K562 (cell line): ENCODE measurements around the gene ALG8. TPM values are rescaled to one million over a fixed set of nuclear protein-coding genes. Genes with fewer than 3 reads are reported as not detected.
A peak's percentile ranks its signal among the peaks of the same experiment; 100 is the strongest.

ENCODE experiments used
- ESRRB ChIP-seq: fragments of 250-450 bp; sonication (Bioruptor Pico); IDR thresholded peaks from 2 replicates; pipeline ENCODE4 v1.5.0; 2020; ENCODE audit warnings: mild to moderate bottlenecking, moderate library complexity, borderline replicate concordance
- ETV1 ChIP-seq: fragments of 450-650 bp; conservative IDR thresholded peaks from 2 replicates; pipeline ENCODE4 v1.6.1; 2016; ENCODE audit warnings: missing genetic modification characterization, control low read depth, low read depth, missing compliant biosample characterization
- FOXP1 ChIP-seq: sonication (generic); formaldehyde crosslinking; IDR thresholded peaks from 2 replicates; pipeline ENCODE4 v1.8.0; 2022; ENCODE audit warnings: mild to moderate bottlenecking, missing genetic modification reagents
- GABPA ChIP-seq: fragments of 200-800 bp; sonication (Bioruptor generic); conservative IDR thresholded peaks from 2 replicates; pipeline ENCODE4 v1.6.1; 2016; ENCODE audit warnings: low read depth, missing genetic modification characterization, missing compliant biosample characterization
- MYC ChIP-seq, 2 experiments: fragments of 250-450 bp in 1 of 2; sonication (Bioruptor Pico) in 1 of 2; IDR thresholded peaks; 2 replicates each; pipeline versions ENCODE4 v1.5.1 to v1.6.1; 2012 to 2021; ENCODE audit warnings: low read depth in 2 of 2, borderline replicate concordance in 1 of 2, improper control_type of control experiment in 1 of 2, low read length in 1 of 2, mild to moderate bottlenecking in 1 of 2, moderate library complexity in 1 of 2
- NEUROD1 ChIP-seq: fragments of 150-350 bp; IDR thresholded peaks from 2 replicates; pipeline ENCODE4 v1.6.1; 2014; ENCODE audit warnings: borderline replicate concordance, low read length, low read depth; ENCODE audit not compliant: partially characterized antibody
- PCBP1 ChIP-seq: fragments of 200-400 bp; formaldehyde crosslinking; IDR thresholded peaks from 2 replicates; pipeline ENCODE4 v1.6.1; 2018; ENCODE audit warnings: mild to moderate bottlenecking, low read depth, low read length; ENCODE audit not compliant: poor library complexity, severe bottlenecking
- PHB2 ChIP-seq: fragments of 450-650 bp; IDR thresholded peaks from 2 replicates; pipeline ENCODE4 v1.6.1; 2017; ENCODE audit warnings: low read depth
- PRMT5 ChIP-seq: sonication (generic); formaldehyde crosslinking; IDR thresholded peaks from 2 replicates; pipeline ENCODE4 v1.5.0; 2020; ENCODE audit warnings: missing genetic modification reagents
- ZBTB11 ChIP-seq, 3 experiments: fragments of 200-800 bp in 1 of 3; fragments of 250-450 bp in 1 of 3; fragments of 450-650 bp in 1 of 3; sonication (Bioruptor Pico) in 1 of 3; sonication (Bioruptor generic) in 1 of 3; formaldehyde crosslinking in 1 of 3; IDR thresholded peaks; 2 replicates each; pipeline versions ENCODE4 v1.6.1 to v1.8.0; 2016 to 2022; ENCODE audit warnings: mild to moderate bottlenecking in 2 of 3, missing genetic modification characterization in 2 of 3, missing compliant biosample characterization in 1 of 3, moderate library complexity in 1 of 3
- ZNF124 ChIP-seq: sonication (generic); formaldehyde crosslinking; IDR thresholded peaks from 2 replicates; pipeline ENCODE4 v1.8.1; 2022; ENCODE audit warnings: missing genetic modification reagents
- ZNF395 ChIP-seq: fragments of 200-800 bp; sonication (Bioruptor generic); IDR thresholded peaks from 2 replicates; pipeline ENCODE4 v1.6.1; 2017; ENCODE audit warnings: missing genetic modification characterization, missing compliant biosample characterization
- ZNF518B ChIP-seq: fragments of 250-450 bp; sonication (Bioruptor Pico); IDR thresholded peaks from 2 replicates; pipeline ENCODE4 v1.5.0; 2021; ENCODE audit warnings: mild to moderate bottlenecking, moderate library complexity
- ZNF696 ChIP-seq: fragments of 250-450 bp; sonication (Bioruptor Pico); conservative IDR thresholded peaks from 2 replicates; pipeline ENCODE4 v1.4.0; 2020; ENCODE audit warnings: mild to moderate bottlenecking, moderate library complexity
- ZNF75A ChIP-seq: fragments of 450-650 bp; formaldehyde crosslinking; IDR thresholded peaks from 2 replicates; pipeline ENCODE4 v1.4.0; 2020; ENCODE audit warnings: mild to moderate bottlenecking
- polyA plus RNA-seq, 8 experiments: library from polyadenylated mRNA; depleted of rRNA in 4 of 8; stranded (reverse) in 5 of 8; unstranded in 3 of 8; fragments of >200 nt; fragmentation: Nextera tagmentation in 2 of 8; fragmentation: Illumina TruSeq in 1 of 8; extraction: Ambion mirVana in 2 of 8; extraction: Trizol in 1 of 8; gene quantifications; 2 replicates each; pipeline versions ENCODE4 v1.2.1 to v1.2.3, GENCODE V29; 2011 to 2014; ENCODE audit warnings: inconsistent platforms in 1 of 8, missing spikeins in 1 of 8
- total RNA-seq, 7 experiments: library from RNA; depleted of rRNA in 6 of 7; stranded (reverse); fragments of >200 nt in 6 of 7; fragmentation: Illumina TruSeq in 2 of 7; extraction: Trizol in 2 of 7; gene quantifications; 2 replicates each; pipeline versions ENCODE4 v1.2.1 to v1.2.3, GENCODE V29; 2011 to 2021; ENCODE audit warnings: low replicate concordance in 1 of 7
- TF ChIP-seq, protein P1 (sequence below): IDR thresholded peaks from 2 replicates; pipeline ENCODE4 v1.6.1; 2011; ENCODE audit not compliant: insufficient read length; ENCODE audit errors: extremely low read depth

ALG8 gene
- total and polyA plus RNA-seq, 9 of the 15 experiments (the other 6 are each of a cell fraction or from before 2014, with no cell fraction given), result 59.3 to 189 (median 106) TPM

GRCh38 chr11:78080084-78080817, 59.2 kb downstream of the ALG8 start (continued):
- TF ChIP-seq ZNF395 (CRISPR knock-in tag) (peak; percentile 10; the same call in 1 of the 2 replicates), FOXP1 (CRISPR knock-in tag) (no peak), GABPA (tag) (peak; percentile 57), PCBP1 (no peak), PHB2 (no peak), NEUROD1 (no peak), ZNF75A (CRISPR knock-in tag) (no peak), ZNF124 (no peak), PRMT5 (CRISPR knock-in tag) (no peak), ZNF696 (CRISPR knock-in tag) (no peak), ZNF518B (no peak), ESRRB (CRISPR knock-in tag) (no peak), MYC (IDR thresholded peaks at IDR 0.05; ENCODE audit: low read depth, low read length) (no peak; the same call in 1 of the 2 replicates), MYC (CRISPR knock-in tag; IDR thresholded peaks at IDR 0.05; ENCODE audit: borderline replicate concordance, low read depth) (no peak), ETV1 (tag) (no peak), ZBTB11 (CRISPR knock-in tag; IDR thresholded peaks at IDR 0.05) (peak in 1 of 3 experiments; percentile 97; a peak in 2 of 6 replicates)
- TF ChIP-seq, protein P1, sequence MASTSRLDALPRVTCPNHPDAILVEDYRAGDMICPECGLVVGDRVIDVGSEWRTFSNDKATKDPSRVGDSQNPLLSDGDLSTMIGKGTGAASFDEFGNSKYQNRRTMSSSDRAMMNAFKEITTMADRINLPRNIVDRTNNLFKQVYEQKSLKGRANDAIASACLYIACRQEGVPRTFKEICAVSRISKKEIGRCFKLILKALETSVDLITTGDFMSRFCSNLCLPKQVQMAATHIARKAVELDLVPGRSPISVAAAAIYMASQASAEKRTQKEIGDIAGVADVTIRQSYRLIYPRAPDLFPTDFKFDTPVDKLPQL, result no peak
